Stimulated activated CD4-positive, alpha-beta T cell treated with anti-CD3 and anti-CD28 coated beads, Interleukin-2, amount 100 ng/mL, for 24 hours (primary cell): ENCODE results near the gene GDF15.
"Not testable (repeated sequence)": the region's sequence is repeated elsewhere in the genome, so short reads cannot be mapped to it uniquely, and the experiment has no call there.

ENCODE experiments used
- DNase-seq, 2 donors: peaks; one replicate each; pipeline ENCODE4 v3.0.0-alpha.2; 2020

Gene GDF15, protein sequence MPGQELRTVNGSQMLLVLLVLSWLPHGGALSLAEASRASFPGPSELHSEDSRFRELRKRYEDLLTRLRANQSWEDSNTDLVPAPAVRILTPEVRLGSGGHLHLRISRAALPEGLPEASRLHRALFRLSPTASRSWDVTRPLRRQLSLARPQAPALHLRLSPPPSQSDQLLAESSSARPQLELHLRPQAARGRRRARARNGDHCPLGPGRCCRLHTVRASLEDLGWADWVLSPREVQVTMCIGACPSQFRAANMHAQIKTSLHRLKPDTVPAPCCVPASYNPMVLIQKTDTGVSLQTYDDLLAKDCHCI

GRCh38 chr19:18385675-18386542 is at the start of gene GDF15:
GDF15 (plus strand) TSS chr19:18386158; CDS start chr19:18386190, 32 bp downstream.
- DNase-seq, result peak; percentile 28 to 53

GRCh38 chr19:18338541-18338940 is 47.4 kb upstream of the GDF15 start:
- no peak for DNase-seq

GRCh38 chr19:18339723-18340122 is 46.2 kb upstream of the GDF15 start:
- DNase-seq, result no peak

- DNase-seq, result peak; percentile 73 to 78
These were observed 45.6 kb upstream of the GDF15 start, which contains the start of gene PGPEP1 for GRCh38 chr19:18340190-18340989. PGPEP1 (plus strand) TSS chr19:18340598; CDS start chr19:18340682, 84 bp downstream.

- DNase-seq, result peak; percentile 71 to 74
These were observed 44.7 kb upstream of the GDF15 start for GRCh38 chr19:18340990-18341868.

- no peak for DNase-seq
These were observed 43.8 kb upstream of the GDF15 start for GRCh38 chr19:18342090-18342632.

- no peak for DNase-seq
These were observed 41.4 kb upstream of the GDF15 start for GRCh38 chr19:18344582-18344950.

- DNase-seq, result no peak
These were observed 40.7 kb upstream of the GDF15 start for GRCh38 chr19:18345296-18345695.

- no peak for DNase-seq
These were observed 39.9 kb upstream of the GDF15 start for GRCh38 chr19:18346091-18346490.

DNA sequence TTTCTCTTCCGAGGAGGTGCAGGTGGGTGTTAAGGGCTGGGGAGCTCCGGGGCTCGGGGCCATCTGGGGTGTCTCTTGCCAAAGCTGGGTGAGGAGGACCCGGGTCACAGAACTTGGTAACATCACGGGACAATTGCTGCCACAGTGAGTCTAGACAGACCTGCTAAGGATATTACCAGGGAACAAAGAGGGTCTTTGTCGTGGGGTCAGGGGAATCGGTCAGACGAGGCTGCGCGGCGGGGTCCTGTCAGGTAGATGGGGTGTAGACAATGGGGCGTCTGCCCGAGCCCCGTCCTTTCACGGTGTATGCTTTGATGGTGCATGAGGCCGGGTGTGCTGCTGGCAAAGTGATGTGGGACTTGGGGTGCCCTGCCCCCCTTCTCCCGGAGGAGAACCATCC is 37.8 kb upstream of the GDF15 start:
- DNase-seq, result no peak

GRCh38 chr19:18348818-18349339 is 37.1 kb upstream of the GDF15 start:
- not testable (repeated sequence) for DNase-seq

DNA sequence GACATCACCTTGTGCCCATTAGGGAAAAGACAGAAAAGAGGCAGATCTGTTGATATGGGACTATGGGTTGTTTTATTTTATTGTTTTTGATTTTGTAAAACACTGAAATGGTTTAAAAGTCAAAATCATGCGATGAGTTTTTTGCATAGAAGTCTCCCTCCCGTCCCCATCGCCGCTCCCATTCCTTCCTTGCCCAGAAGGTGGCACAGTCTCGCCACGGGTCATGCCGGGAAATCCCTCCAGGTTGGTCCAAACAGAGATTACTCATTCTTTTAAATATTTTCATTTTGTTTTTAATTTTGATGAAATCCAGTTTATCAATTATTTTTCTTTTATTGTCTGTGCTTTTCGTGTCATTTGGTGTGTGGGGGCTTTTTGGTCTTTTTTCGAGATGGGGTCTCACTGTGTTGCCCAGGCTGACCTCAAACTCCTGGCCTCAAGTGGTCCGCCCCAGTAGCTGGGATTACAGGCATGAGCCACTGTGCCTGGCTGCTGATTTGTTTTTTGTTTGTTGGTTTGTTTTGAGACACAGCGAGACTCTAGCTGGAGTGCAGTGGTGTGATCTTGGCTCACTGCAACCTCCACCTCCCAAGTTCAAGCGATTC is 36.3 kb upstream of the GDF15 start:
- DNase-seq, result peak; percentile 30 to 49

DNA sequence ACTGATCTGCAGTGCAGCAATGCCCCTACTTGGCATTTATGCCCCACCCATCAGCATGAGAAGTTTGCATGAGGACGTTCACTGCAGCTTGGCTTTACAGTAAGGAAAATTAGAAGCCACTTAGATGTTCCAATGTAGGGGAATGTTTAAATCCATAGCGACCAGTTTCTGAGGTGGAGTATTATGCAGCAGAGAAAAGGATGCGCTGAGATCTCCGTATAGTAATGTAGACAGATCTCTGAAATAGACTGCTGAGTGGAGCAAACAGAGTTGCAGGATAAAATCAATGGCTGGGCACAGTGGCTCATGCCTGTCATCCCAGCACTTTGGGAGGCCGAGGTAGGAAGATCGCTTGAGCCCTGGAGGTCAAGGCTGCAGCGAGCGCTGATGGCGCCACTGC is 35.5 kb upstream of the GDF15 start:
- no peak for DNase-seq

GRCh38 chr19:18351544-18351943 is 34.4 kb upstream of the GDF15 start:
- DNase-seq, result no peak

GRCh38 chr19:18353378-18354005 is 32.5 kb upstream of the GDF15 start:
- DNase-seq, result no peak

DNA sequence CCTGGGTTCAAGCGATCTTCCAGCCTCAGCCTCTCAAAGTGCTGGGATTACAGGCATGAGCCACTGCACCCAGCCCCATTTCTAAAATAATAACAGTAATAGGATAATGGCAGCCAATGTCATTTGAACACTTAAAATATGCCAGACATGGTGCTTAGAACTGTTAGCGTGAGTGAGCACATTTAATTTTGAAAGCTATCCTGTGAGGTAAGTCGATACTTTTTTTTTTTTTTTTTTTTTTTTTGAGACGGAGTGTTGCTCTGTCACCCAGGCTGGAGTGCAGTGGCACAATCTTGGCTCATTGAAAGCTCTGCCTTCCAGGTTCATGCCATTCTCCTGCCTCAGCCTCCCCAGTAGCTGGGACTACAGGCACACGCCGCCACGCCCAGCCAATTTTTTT is 31.2 kb upstream of the GDF15 start:
- not testable (repeated sequence) for DNase-seq

DNA sequence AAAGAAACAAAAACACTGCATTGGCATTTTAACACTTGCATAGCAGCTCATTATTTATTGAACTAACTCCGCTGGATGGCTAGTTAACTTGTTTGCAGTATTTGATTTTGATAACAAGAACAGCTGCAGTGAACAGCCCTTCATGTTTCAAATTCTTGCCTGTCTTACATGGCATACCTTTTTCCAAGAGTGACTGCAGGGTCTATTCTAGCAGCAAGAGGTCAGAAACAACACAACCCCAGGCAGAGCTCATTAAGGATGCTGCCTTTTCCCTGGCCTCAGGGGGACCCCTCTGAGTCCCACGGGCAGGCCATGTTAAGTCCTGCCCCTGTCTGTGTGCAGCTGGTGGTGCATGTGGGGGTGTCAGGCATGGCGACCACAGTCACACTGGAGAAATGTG is 28.9 kb upstream of the GDF15 start:
- DNase-seq, result no peak

GRCh38 chr19:18361646-18362045 is 24.3 kb upstream of the GDF15 start:
- DNase-seq, result no peak

GRCh38 chr19:18362934-18363542 is 22.9 kb upstream of the GDF15 start:
- DNase-seq, result no peak

- no peak for DNase-seq
These were observed 22.2 kb upstream of the GDF15 start for GRCh38 chr19:18363787-18364186.
